GM23338 (cell line): Measurements from ENCODE around the gene RASSF10. TPM values are rescaled to one million over a fixed set of nuclear protein-coding genes. Genes with fewer than 3 reads are reported as not detected.

Source experiments
- ATAC-seq: fragments of 200-7000 bp; cut with Tn5 transposase; 3 replicates; pipeline ENCODE4 v1.9.1; 2020
- DNase-seq: peaks from one replicate; pipeline ENCODE4 v3.0.0-alpha.2; 2015; ENCODE audit warnings: low spot score
- H2AFZ ChIP-seq: fragments of 200-600 bp; sonication (generic); 2 replicates; pipeline ENCODE4 v1.8.0; 2016; ENCODE audit warnings: antibody characterized with exemption, mild to moderate bottlenecking, moderate library complexity
- H3F3A ChIP-seq: fragments of 200-600 bp; sonication (generic); replicated peaks from 2 replicates; pipeline ENCODE4 v1.8.0; 2017; ENCODE audit warnings: antibody characterized with exemption, mixed run types, low read depth
- H3K27ac ChIP-seq: fragments of 200-600 bp; sonication (generic); 2 replicates; pipeline ENCODE4 v1.6.1; 2016; ENCODE audit warnings: low read depth
- H3K27me3 ChIP-seq: fragments of 200-600 bp; sonication (generic); 2 replicates; pipeline ENCODE4 v1.8.0; 2016; ENCODE audit warnings: mild to moderate bottlenecking, mixed run types, moderate library complexity; ENCODE audit not compliant: insufficient read depth
- H3K36me3 ChIP-seq: fragments of 200-600 bp; sonication (generic); 2 replicates; pipeline ENCODE4 v1.8.0; 2016; ENCODE audit warnings: mild to moderate bottlenecking; ENCODE audit not compliant: insufficient read depth
- H3K4me1 ChIP-seq: fragments of 200-600 bp; sonication (generic); 2 replicates; pipeline ENCODE4 v1.8.0; 2016; ENCODE audit warnings: mild to moderate bottlenecking, moderate library complexity; ENCODE audit not compliant: insufficient read depth
- H3K4me2 ChIP-seq: fragments of 200-600 bp; sonication (generic); 2 replicates; pipeline ENCODE4 v1.7.1; 2017; ENCODE audit warnings: mixed run types
- H3K4me3 ChIP-seq: fragments of 200-600 bp; sonication (generic); 2 replicates; pipeline ENCODE4 v1.6.1; 2016; ENCODE audit warnings: mixed run types
- H3K79me2 ChIP-seq: fragments of 200-600 bp; sonication (generic); replicated peaks from 2 replicates; pipeline ENCODE4 v1.8.0; 2017; ENCODE audit warnings: mild to moderate bottlenecking; ENCODE audit not compliant: insufficient read depth
- H3K9me2 ChIP-seq: fragments of 200-600 bp; sonication (generic); 2 replicates; pipeline ENCODE4 v1.8.0; 2017; ENCODE audit not compliant: insufficient read depth
- H4K20me1 ChIP-seq: fragments of 200-600 bp; sonication (generic); replicated peaks from 2 replicates; pipeline ENCODE4 v1.8.0; 2017; ENCODE audit warnings: mild to moderate bottlenecking; ENCODE audit not compliant: insufficient read depth
- H3K27ac Mint-ChIP-seq: 2 replicates; pipeline ENCODE4 v1.8.0; 2020; ENCODE audit warnings: inconsistent platforms, mild to moderate bottlenecking, moderate library complexity, mixed read lengths
- H3K27me3 Mint-ChIP-seq: 3 replicates; pipeline ENCODE4 v1.8.0; 2022; ENCODE audit warnings: low read depth, mild to moderate bottlenecking, moderate library complexity, mixed read lengths, inconsistent platforms; ENCODE audit not compliant: insufficient read depth, poor library complexity
- H3K36me3 Mint-ChIP-seq: 3 replicates; pipeline ENCODE4 v1.8.0; 2021; ENCODE audit warnings: low read depth, mild to moderate bottlenecking, inconsistent platforms, moderate library complexity, mixed read lengths
- H3K4me1 Mint-ChIP-seq: 3 replicates; pipeline ENCODE4 v1.8.0; 2020; ENCODE audit warnings: mild to moderate bottlenecking, inconsistent platforms, mixed read lengths
- H3K4me3 Mint-ChIP-seq: 3 replicates; pipeline ENCODE4 v1.8.0; 2021; ENCODE audit warnings: moderate library complexity, mild to moderate bottlenecking, inconsistent platforms, mixed read lengths
- H3K9me3 Mint-ChIP-seq: 3 replicates; pipeline ENCODE4 v1.8.0; 2020; ENCODE audit warnings: moderate library complexity, mild to moderate bottlenecking, inconsistent platforms, mixed read lengths
- CREB1 ChIP-seq: fragments of 250-450 bp; sonication (Bioruptor Pico); IDR thresholded peaks from 2 replicates; pipeline ENCODE4 v1.5.0; 2020; ENCODE audit warnings: low read depth, mild to moderate bottlenecking, moderate library complexity
- CTCF ChIP-seq, 2 experiments: fragments of 200-600 bp in 1 of 2; sonication (generic) in 1 of 2; conservative IDR thresholded peaks; 2 replicates each; pipeline versions ENCODE4 v1.5.1 to v1.6.1; 2016 to 2017; ENCODE audit warnings: antibody characterized with exemption in 2 of 2, low read depth in 2 of 2, mild to moderate bottlenecking in 2 of 2, moderate library complexity in 1 of 2
- EZH2 ChIP-seq: fragments of 200-600 bp; sonication (generic); IDR thresholded peaks from one replicate; pipeline ENCODE4 v1.8.0; 2017; ENCODE audit warnings: antibody characterized with exemption, mild to moderate bottlenecking, low read depth; ENCODE audit not compliant: unreplicated experiment
- EZH2phosphoT487 ChIP-seq: fragments of 200-600 bp; sonication (generic); IDR thresholded peaks from one replicate; pipeline ENCODE4 v1.8.1; 2018; ENCODE audit warnings: antibody characterized with exemption; ENCODE audit not compliant: unreplicated experiment
- JUNB ChIP-seq: IDR thresholded peaks from one replicate; pipeline ENCODE4 v1.6.1; 2016; ENCODE audit warnings: antibody characterized with exemption; ENCODE audit not compliant: unreplicated experiment
- NANOG ChIP-seq: IDR thresholded peaks from 2 replicates; pipeline ENCODE4 v1.6.1; 2016; ENCODE audit warnings: antibody characterized with exemption, borderline replicate concordance
- POLR2AphosphoS5 ChIP-seq: IDR thresholded peaks from 2 replicates; pipeline ENCODE4 v1.6.1; 2016; ENCODE audit warnings: antibody characterized with exemption, low read depth
- STAT1 ChIP-seq: IDR thresholded peaks from one replicate; pipeline ENCODE4 v1.6.1; 2016; ENCODE audit warnings: antibody characterized with exemption; ENCODE audit not compliant: unreplicated experiment
- ZNF331 ChIP-seq: fragments of 250-450 bp; sonication (Bioruptor Pico); IDR thresholded peaks from 2 replicates; pipeline ENCODE4 v1.5.0; 2020; ENCODE audit warnings: low read depth, mild to moderate bottlenecking, moderate library complexity
- polyA plus RNA-seq: library from polyadenylated mRNA; unstranded; fragments of >200 nt; fragmentation: Nextera tagmentation; extraction: Ambion mirVana; gene quantifications from 2 replicates; pipeline ENCODE4 v1.2.1, GENCODE V29; 2016
- total RNA-seq: library from RNA; depleted of rRNA; stranded (reverse); fragments of >200 nt; shearing (Covaris generic); gene quantifications from 2 replicates; pipeline ENCODE4 v1.2.3, GENCODE V29; 2014

Gene RASSF10
- total and polyA plus RNA-seq, 2 experiments from 2014 or later, result 0.13 to 1.8 TPM

GRCh38 chr11:13009476-13009920, 382 bp downstream of the RASSF10 start:
- peak overlapping the region; percentile 70 for H3K4me3 ChIP-seq
- Mint-ChIP-seq H3K9me3 (peaks cover 13% of the 10 kb centered on the region), H3K27me3 (peaks cover 46% of the 10 kb centered on the region), H3K36me3 (peaks cover 19% of the 10 kb centered on the region; the same call in 2 of the 3 replicates), H3K4me3 (peak overlapping the region; percentile 77; the same call in 2 of the 3 replicates), H3K4me1 (peaks cover 45% of the 10 kb centered on the region), H3K27ac (no peak overlapping the region)
- ATAC-seq (no peak; the same call in 2 of the 3 replicates), DNase-seq (no peak)
- TF ChIP-seq POLR2AphosphoS5 (no peak), JUNB (no peak), NANOG (no peak), CREB1 (CRISPR knock-in tag) (no peak), STAT1 (no peak)
- peak overlapping the region; percentile 89 for H2AFZ ChIP-seq
- no peak overlapping the region for H3K27ac ChIP-seq
- H3K9me2 ChIP-seq, result peaks cover 13% of the 10 kb centered on the region; the same call in 1 of the 2 replicates
- peaks cover 6% of the 10 kb centered on the region; the same call in 1 of the 2 replicates for H3F3A ChIP-seq
- H3K4me2 ChIP-seq, result peak overlapping the region; percentile 89
- H4K20me1 ChIP-seq, result 0 out of 2 replicates have a peak, but pooled peaks cover 5% of the 10 kb centered on the region
- H3K36me3 ChIP-seq, result peaks cover 6% of the 10 kb centered on the region; the same call in 1 of the 2 replicates
- H3K79me2 ChIP-seq, result no peaks in the 10 kb centered on the region
- H3K27me3 ChIP-seq, result peaks cover 58% of the 10 kb centered on the region
- peaks cover 41% of the 10 kb centered on the region for H3K4me1 ChIP-seq

DNA sequence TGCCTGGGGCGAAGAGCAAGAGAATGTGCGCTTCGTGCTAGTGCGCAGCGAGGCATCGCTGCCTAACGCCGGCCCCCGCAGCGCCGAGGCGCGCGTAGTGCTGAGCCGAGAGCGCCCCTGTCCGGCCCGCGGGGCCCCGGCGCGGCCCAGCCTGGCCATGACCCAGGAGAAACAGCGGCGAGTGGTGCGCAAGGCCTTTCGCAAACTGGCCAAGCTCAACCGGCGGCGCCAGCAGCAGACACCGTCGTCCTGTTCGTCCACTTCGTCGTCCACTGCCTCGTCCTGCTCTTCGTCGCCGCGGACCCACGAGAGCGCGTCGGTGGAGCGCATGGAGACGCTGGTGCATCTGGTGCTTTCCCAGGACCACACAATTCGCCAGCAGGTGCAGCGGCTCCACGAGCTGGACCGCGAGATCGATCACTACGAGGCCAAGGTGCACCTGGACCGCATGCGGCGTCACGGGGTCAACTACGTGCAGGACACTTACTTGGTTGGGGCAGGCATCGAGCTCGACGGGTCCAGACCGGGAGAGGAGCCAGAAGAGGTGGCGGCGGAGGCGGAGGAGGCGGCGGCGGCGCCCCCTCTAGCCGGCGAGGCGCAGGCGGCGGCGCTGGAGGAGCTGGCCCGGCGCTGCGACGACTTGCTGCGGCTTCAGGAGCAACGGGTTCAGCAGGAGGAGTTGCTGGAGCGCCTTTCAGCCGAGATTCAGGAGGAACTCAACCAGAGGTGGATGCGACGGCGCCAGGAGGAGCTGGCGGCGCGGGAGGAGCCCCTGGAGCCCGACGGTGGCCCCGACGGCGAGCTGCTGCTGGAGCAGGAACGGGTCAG, 1.0 kb downstream of the RASSF10 start:
- peaks cover 13% of the 10 kb centered on the region for H3K9me3 Mint-ChIP-seq
- H3K27me3 Mint-ChIP-seq, result peaks cover 46% of the 10 kb centered on the region
- no peak overlapping the region for H3K27ac Mint-ChIP-seq
- peaks cover 6% of the 10 kb centered on the region; the same call in 1 of the 2 replicates for H3F3A ChIP-seq
- peaks cover 41% of the 10 kb centered on the region for H3K4me1 ChIP-seq
- H3K9me2 ChIP-seq, result peaks cover 10% of the 10 kb centered on the region; the same call in 1 of the 2 replicates
- DNase-seq, result peak; percentile 68
- peaks cover 19% of the 10 kb centered on the region; the same call in 2 of the 3 replicates for H3K36me3 Mint-ChIP-seq
- no peaks in the 10 kb centered on the region for H3K79me2 ChIP-seq
- peak overlapping the region; percentile 89 for H3K4me2 ChIP-seq
- H3K4me1 Mint-ChIP-seq, result peaks cover 44% of the 10 kb centered on the region
- peak; percentile 57 for ATAC-seq
- TF ChIP-seq EZH2phosphoT487 (no peak), EZH2 (peak; percentile 61), JUNB (no peak), CREB1 (CRISPR knock-in tag) (no peak)
- peak overlapping the region; percentile 89 for H2AFZ ChIP-seq
- peaks cover 6% of the 10 kb centered on the region; the same call in 1 of the 2 replicates for H3K36me3 ChIP-seq
- H3K4me3 ChIP-seq, result peak overlapping the region; percentile 70
- no peak overlapping the region for H3K27ac ChIP-seq
- H3K4me3 Mint-ChIP-seq, result peak overlapping the region; percentile 77
- H4K20me1 ChIP-seq, result 0 out of 2 replicates have a peak, but pooled peaks cover 5% of the 10 kb centered on the region
- H3K27me3 ChIP-seq, result peaks cover 58% of the 10 kb centered on the region

GRCh38 chr11:13010749-13011465, 1.8 kb downstream of the RASSF10 start:
- peaks cover 50% of the 10 kb centered on the region for H3K4me1 Mint-ChIP-seq
- ATAC-seq, result peak; percentile 8
- H3K36me3 Mint-ChIP-seq, result peaks cover 15% of the 10 kb centered on the region; the same call in 2 of the 3 replicates
- H3K4me3 Mint-ChIP-seq, result peak overlapping the region; percentile 77
- DNase-seq, result peak; percentile 51
- peaks cover 9% of the 10 kb centered on the region for H3K9me3 Mint-ChIP-seq
- H2AFZ ChIP-seq, result peak overlapping the region; percentile 89; the same call in 1 of the 2 replicates
- 0 out of 2 replicates have a peak, but pooled peaks cover 5% of the 10 kb centered on the region for H4K20me1 ChIP-seq
- H3K27ac Mint-ChIP-seq, result no peak overlapping the region
- H3K9me2 ChIP-seq, result peaks cover 9% of the 10 kb centered on the region; the same call in 1 of the 2 replicates
- peaks cover 4% of the 10 kb centered on the region; the same call in 1 of the 2 replicates for H3K36me3 ChIP-seq
- no peak overlapping the region for H3K27ac ChIP-seq
- peaks cover 41% of the 10 kb centered on the region for H3K4me1 ChIP-seq
- H3K79me2 ChIP-seq, result no peaks in the 10 kb centered on the region
- H3K27me3 ChIP-seq, result peaks cover 58% of the 10 kb centered on the region
- peaks cover 46% of the 10 kb centered on the region for H3K27me3 Mint-ChIP-seq
- peak overlapping the region; percentile 70 for H3K4me3 ChIP-seq
- peaks cover 6% of the 10 kb centered on the region; the same call in 1 of the 2 replicates for H3F3A ChIP-seq
- H3K4me2 ChIP-seq, result peak overlapping the region; percentile 89
- TF ChIP-seq EZH2 (no peak), ZNF331 (no peak), CTCF (conservative IDR thresholded peaks at IDR 0.05; ENCODE audit: low read depth in 2 of 2) (no peak)
